ENCODE results near the gene GMPR.

DNA sequence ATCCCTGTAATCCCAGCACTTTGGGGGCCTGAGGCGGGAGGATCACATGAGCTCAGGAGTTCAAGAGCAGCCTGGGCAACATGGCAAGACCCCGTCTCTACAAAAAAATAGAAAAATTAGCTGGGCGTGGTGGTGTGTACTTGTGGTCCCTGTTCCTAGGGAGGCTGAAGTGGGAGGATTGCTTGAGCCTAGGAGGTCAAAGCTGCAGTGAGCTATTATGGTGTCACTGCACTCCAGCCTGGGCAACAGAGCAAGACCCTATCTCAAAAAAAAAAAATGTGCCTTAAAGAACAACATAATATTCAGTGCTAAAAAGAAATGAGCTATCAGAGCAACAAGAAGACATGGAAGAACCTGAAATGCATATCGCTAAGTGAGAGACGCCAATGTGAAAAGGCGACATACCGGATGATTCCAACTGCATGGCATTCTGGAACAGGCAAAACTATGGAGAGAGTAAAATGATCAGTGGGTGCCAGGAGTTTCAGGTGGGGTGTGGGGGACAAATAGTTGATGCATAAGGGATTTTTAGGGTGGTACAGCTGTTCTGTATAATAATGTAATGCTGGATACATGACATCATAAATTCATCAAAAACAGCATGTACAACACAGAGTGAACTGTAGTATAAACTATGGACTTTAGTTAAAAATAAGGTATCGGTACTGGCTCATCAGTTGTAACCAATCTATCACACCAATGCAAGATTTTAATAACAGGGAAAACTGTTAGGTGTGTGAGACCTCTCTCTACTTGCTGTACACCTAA lies 80.8 kb downstream of the GMPR start:
- no peak for TF ChIP-seq SREBF1 (IDR thresholded peaks at IDR 0.05; ENCODE audit: low read length)
- TF ChIP-seq MXI1 (IDR thresholded peaks at IDR 0.05; ENCODE audit: low read depth, low read length): no peak; the same call in 1 of the 2 replicates
- no peak for TF ChIP-seq POLR2AphosphoS5 (IDR thresholded peaks at IDR 0.05; ENCODE audit: low read length)
- TF ChIP-seq BCL3 (IDR thresholded peaks at IDR 0.05; ENCODE audit: borderline replicate concordance, insufficient read depth, low read depth, low read length, poor library complexity, severe bottlenecking): no peak
- no peak for TF ChIP-seq SIX5 (IDR thresholded peaks at IDR 0.05; ENCODE audit: low read depth, low read length, severe bottlenecking)
- TF ChIP-seq, protein P1, sequence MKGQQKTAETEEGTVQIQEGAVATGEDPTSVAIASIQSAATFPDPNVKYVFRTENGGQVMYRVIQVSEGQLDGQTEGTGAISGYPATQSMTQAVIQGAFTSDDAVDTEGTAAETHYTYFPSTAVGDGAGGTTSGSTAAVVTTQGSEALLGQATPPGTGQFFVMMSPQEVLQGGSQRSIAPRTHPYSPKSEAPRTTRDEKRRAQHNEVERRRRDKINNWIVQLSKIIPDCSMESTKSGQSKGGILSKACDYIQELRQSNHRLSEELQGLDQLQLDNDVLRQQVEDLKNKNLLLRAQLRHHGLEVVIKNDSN (IDR thresholded peaks at IDR 0.05; ENCODE audit: borderline replicate concordance, extremely low read length, insufficient read depth, low read depth, low read length): no peak
- no peak for TF ChIP-seq HDAC2 (IDR thresholded peaks at IDR 0.05)
